WERI-Rb-1 (cell line): ENCODE data around the gene HORMAD2.

Experiments
- DNase-seq: peaks from one replicate; pipeline ENCODE4 v3.0.0-alpha.2; 2020
- H3K27ac ChIP-seq: fragments of 250-450 bp; sonication (Bioruptor Pico); 2 replicates; pipeline ENCODE4 v1.5.1; 2020; ENCODE audit warnings: mild to moderate bottlenecking, moderate library complexity
- H3K27me3 ChIP-seq: fragments of 250-450 bp; sonication (Bioruptor Pico); 2 replicates; pipeline ENCODE4 v1.5.1; 2021; ENCODE audit warnings: mild to moderate bottlenecking, low read depth, moderate library complexity; ENCODE audit not compliant: insufficient read depth, severe bottlenecking
- H3K36me3 ChIP-seq: fragments of 250-450 bp; sonication (Bioruptor Pico); 2 replicates; pipeline ENCODE4 v1.5.1; 2020; ENCODE audit warnings: mild to moderate bottlenecking, moderate library complexity
- H3K4me3 ChIP-seq: 2 replicates; pipeline ENCODE4 v1.5.1; 2011; ENCODE audit warnings: low read depth, mild to moderate bottlenecking, control low read depth, low read length
- H3K9me3 ChIP-seq: fragments of 250-450 bp; sonication (Bioruptor Pico); 2 replicates; pipeline ENCODE4 v1.5.1; 2021; ENCODE audit warnings: mild to moderate bottlenecking, moderate library complexity; ENCODE audit not compliant: severe bottlenecking
- CTCF ChIP-seq: IDR thresholded peaks from 2 replicates; pipeline ENCODE4 v1.5.1; 2011; ENCODE audit warnings: low read depth, mild to moderate bottlenecking, control low read depth, inconsistent platforms, low read length

The HORMAD2 gene

GRCh38 chr22:30079952-30080533 is at the start of gene HORMAD2:
Gene HORMAD2 (plus strand): TSS chr22:30080464. CDS start chr22:30093953, 13,489 bp downstream.
- DNase-seq, result no peak
- no peak for TF ChIP-seq CTCF

GRCh38 chr22:30031328-30031727 is 48.9 kb upstream of the HORMAD2 start:
- DNase-seq, result no peak
- Histone ChIP-seq H3K9me3 (no peaks in the 10 kb centered on the region), H3K36me3 (peaks cover 11% of the 10 kb centered on the region), H3K27ac (no peak overlapping the region), H3K4me3 (no peak overlapping the region), H3K27me3 (no peaks in the 10 kb centered on the region)
- TF ChIP-seq CTCF, result no peak

More at GRCh38 chr22:30079952-30080533, at the start of gene HORMAD2:
- H3K4me3 ChIP-seq, result no peak within 1 kb of the TSS
- H3K27ac ChIP-seq, result no peak within 1 kb of the TSS
- H3K9me3 ChIP-seq, result peaks cover 5% of the 10 kb centered on the region
- H3K36me3 ChIP-seq, result no peaks in the 10 kb centered on the region
- no peaks in the 10 kb centered on the region for H3K27me3 ChIP-seq

- H3K27me3 ChIP-seq, result no peaks in the 10 kb centered on the region
- H3K9me3 ChIP-seq, result no peaks in the 10 kb centered on the region
- no peak for DNase-seq
- H3K27ac ChIP-seq, result no peak overlapping the region
- TF ChIP-seq CTCF, result no peak
- no peak overlapping the region for H3K4me3 ChIP-seq
- peaks cover 5% of the 10 kb centered on the region for H3K36me3 ChIP-seq
Observed at GRCh38 chr22:30031764-30032455, 48.4 kb upstream of the HORMAD2 start.

DNA sequence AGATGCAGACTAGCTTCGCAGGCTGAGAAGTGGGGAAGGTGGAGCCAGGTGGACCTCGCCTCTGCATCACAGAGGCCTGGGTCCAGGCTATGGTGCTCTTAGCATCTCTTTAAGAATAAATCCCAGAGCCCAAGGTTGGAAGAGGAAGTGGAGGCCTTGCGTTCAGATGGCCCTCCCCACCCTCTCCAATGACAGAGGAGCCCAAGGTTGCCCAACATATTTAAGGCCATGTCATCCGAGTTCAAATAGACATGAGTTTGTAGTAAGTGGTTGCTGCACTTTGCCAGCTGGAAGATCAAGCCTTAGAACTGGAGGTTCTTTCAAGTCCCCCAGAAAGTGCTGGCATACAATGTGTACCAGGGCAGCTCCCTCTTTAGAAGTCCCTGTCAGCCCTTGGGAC is 47.1 kb upstream of the HORMAD2 start:
- no peak for DNase-seq
- H3K27ac ChIP-seq, result no peak overlapping the region
- no peaks in the 10 kb centered on the region for H3K36me3 ChIP-seq

DNA sequence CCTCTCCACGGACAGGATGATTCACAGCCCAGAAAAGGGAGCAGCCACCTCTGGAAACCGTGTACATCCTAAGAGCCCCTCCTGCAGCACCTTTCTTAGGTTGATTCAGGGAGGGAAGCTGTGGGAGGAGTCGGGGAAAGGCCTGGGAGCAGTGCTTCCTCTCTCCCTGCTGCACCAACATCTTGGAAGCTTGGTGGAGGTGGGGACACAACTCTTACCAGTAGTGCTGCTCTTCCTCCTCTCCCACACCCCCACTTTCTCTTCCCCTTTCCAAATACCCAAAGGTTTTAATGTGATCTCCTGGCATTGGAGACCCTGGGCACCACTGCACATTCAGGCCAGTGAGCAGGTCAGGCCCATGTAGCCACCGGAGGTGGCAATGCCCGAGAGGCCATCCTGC is 46.4 kb upstream of the HORMAD2 start:
- no peak for TF ChIP-seq CTCF
- no peak for DNase-seq

More for the DNA sequence above, 47.1 kb upstream of the HORMAD2 start:
- no peaks in the 10 kb centered on the region for H3K27me3 ChIP-seq
- TF ChIP-seq CTCF, result no peak
- H3K4me3 ChIP-seq, result no peak overlapping the region
- no peaks in the 10 kb centered on the region for H3K9me3 ChIP-seq

More for the DNA sequence above, 46.4 kb upstream of the HORMAD2 start:
- Histone ChIP-seq H3K4me3 (no peak overlapping the region), H3K27ac (no peak overlapping the region), H3K27me3 (no peaks in the 10 kb centered on the region), H3K9me3 (no peaks in the 10 kb centered on the region), H3K36me3 (no peaks in the 10 kb centered on the region)
